Measurements from ENCODE around the gene PPP1R9B.

PPP1R9B gene

DNA sequence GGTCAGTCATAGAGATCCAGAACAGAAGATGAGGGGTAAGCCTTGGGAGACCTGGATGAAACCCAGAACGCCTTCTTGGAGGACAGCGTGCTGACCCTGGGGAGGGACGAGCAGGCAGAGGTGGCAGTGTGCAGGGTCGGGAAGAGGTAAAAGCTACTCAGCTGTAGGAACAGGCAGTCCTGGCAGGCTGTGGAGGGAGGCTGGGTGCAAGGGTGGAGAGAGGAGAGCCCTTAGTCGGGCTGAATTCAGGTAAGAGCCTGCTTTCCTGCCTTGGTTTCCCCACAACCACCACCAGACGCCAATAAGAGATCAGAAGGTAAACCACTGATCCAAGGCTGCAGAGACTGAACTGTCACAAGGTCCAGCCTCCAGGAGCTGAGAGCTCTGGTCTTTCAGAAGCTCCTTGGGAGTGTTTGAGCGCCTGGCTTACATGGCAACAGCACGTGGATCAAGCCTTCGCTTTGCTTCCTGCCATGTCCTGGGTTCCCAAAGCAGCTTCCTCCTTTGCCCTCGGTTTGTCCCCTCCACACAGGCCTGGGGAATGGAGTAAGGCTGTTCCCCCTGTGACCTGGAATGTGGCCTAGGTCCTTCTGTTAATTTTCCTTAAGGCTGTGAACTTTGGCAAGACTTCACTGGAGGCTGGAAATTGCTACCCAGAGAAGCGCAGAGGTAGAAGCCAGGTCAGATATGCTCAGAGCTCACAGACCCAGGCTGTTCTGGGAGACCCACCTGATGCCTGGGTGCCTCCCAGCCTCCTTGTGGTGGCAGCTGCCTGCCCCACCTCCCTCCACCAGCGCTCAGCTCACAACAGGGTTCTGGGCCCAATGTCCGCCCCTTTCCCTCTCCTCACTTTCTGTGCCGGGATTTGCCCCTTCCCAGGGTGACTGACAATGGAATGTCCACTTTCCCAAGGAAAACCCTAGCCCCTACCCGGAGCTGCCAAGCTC is 59.2 kb downstream of the PPP1R9B start:
- no peak for DNase-seq (ENCODE audit: low read depth in 2 of 2)
- no peak overlapping the region for H3K4me3 ChIP-seq (replicated peaks in 1 of 2; ENCODE audit: low read depth in 2 of 2, low read length in 2 of 2)
- TF ChIP-seq, protein P1, sequence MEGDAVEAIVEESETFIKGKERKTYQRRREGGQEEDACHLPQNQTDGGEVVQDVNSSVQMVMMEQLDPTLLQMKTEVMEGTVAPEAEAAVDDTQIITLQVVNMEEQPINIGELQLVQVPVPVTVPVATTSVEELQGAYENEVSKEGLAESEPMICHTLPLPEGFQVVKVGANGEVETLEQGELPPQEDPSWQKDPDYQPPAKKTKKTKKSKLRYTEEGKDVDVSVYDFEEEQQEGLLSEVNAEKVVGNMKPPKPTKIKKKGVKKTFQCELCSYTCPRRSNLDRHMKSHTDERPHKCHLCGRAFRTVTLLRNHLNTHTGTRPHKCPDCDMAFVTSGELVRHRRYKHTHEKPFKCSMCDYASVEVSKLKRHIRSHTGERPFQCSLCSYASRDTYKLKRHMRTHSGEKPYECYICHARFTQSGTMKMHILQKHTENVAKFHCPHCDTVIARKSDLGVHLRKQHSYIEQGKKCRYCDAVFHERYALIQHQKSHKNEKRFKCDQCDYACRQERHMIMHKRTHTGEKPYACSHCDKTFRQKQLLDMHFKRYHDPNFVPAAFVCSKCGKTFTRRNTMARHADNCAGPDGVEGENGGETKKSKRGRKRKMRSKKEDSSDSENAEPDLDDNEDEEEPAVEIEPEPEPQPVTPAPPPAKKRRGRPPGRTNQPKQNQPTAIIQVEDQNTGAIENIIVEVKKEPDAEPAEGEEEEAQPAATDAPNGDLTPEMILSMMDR (IDR thresholded peaks at IDR 0.05; ENCODE audit: low read depth, low read length) = no peak

DNA sequence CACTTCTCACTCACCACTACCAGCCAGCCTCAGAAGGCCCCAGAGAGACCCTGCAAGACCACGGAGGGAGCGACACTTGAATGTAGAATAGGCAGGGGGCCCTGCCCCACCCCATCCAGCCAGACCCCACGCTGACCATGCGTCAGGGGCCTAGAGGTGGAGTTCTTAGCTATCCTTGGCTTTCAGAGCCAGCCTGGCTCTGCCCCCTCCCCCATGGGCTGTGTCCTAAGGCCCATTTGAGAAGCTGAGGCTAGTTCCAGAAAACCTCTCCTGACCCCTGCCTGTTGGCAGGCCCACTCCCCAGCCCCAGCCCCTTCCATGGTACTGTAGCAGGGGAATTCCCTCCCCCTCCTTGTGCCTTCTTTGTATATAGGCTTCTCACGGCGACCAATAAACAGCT is 60.4 kb downstream of the PPP1R9B start:
- H3K4me3 ChIP-seq (replicated peaks in 1 of 2; ENCODE audit: low read depth in 2 of 2, low read length in 2 of 2) = no peak overlapping the region
- TF ChIP-seq, protein P1 (IDR thresholded peaks at IDR 0.05; ENCODE audit: low read depth, low read length) = no peak

DNA sequence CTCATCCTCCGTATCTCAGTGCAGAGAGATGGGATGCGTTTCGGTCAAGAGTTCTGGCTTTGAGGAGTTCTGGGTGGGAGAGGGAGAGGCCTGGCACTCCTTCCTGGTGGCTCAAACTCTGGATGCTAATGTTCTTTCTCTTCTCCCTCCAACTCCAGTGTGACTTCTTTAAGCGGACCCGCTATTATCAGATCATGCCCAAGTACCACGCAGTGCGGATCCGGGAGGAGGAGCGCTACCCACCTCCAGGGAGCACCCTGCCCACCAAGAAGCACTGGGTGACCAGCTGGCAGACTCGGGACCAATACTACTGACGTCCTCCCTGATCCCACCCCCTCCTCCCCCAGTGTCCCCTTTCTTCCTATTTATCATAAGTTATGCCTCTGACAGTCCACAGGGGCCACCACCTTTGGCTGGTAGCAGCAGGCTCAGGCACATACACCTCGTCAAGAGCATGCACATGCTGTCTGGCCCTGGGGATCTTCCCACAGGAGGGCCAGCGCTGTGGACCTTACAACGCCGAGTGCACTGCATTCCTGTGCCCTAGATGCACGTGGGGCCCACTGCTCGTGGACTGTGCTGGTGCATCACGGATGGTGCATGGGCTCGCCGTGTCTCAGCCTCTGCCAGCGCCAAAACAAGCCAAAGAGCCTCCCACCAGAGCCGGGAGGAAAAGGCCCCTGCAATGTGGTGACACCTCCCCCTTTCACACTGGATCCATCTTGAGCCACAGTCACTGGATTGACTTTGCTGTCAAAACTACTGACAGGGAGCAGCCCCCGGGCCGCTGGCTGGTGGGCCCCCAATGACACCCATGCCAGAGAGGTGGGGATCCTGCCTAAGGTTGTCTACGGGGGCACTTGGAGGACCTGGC is 61.3 kb downstream of the PPP1R9B start:
- H3K4me3 ChIP-seq (replicated peaks in 1 of 2; ENCODE audit: low read depth in 2 of 2, low read length in 2 of 2) = no peak overlapping the region
- TF ChIP-seq, protein P1 (IDR thresholded peaks at IDR 0.05; ENCODE audit: low read depth, low read length) = no peak
- DNase-seq (ENCODE audit: low read depth in 2 of 2) = no peak

More for the DNA sequence above, 60.4 kb downstream of the PPP1R9B start:
- no peak for DNase-seq (ENCODE audit: low read depth in 2 of 2)

DNA sequence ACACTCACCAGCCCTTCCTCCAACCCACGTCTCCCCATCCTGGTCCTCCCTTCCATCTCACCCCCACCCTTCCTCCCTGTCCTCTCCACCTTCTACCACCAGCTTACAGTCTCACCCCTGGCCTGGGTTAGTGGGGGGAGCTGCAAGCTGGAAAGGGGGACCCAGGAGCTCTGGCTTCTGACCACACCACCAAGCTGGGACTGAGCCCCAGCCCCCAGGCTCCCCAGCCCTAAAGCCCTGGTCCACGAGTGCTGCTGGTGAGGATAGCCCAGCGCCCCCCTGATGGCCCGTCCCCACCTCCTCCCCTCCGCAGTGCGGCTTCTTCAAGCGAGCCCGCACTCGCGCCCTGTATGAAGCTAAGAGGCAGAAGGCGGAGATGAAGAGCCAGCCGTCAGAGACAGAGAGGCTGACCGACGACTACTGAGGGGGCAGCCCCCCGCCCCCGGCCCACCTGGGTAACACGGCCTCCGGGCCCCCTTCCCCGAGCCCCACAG is 62.5 kb downstream of the PPP1R9B start:
- no peak overlapping the region for H3K4me3 ChIP-seq (replicated peaks in 1 of 2; ENCODE audit: low read depth in 2 of 2, low read length in 2 of 2)
- DNase-seq (ENCODE audit: low read depth in 2 of 2) = no peak
- TF ChIP-seq, protein P1 (IDR thresholded peaks at IDR 0.05; ENCODE audit: low read depth, low read length) = no peak

DNA sequence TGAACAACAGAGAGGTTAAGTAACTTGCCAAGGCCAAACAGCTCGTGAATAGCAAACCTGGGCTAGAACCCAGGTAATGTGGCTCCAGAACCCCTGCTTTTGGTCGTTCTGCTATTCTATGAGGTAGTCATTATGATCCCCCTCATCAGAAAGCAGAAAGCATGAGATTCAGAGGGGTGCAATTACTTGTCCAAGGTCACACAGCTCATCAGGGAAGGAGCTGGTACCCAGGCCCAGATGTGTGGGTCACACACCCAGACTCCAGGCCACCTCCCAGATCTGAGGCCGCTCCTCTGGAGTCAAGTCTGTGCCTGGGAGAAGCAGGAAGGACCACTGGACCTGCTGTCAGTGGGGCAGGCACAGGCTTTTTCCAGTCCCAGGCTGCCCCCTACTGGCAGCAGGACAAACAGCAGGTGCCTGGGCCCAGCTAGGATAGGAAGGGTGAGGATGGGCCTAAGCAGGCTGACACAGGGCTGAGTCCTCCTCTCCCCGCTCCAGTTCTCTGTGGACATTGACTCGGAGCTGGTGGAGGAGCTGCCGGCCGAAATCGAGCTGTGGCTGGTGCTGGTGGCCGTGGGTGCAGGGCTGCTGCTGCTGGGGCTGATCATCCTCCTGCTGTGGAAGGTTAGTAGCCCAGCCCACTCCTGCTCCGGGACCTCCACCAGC is 63.1 kb downstream of the PPP1R9B start:
- DNase-seq (ENCODE audit: low read depth in 2 of 2) = peak; percentile 80 to 82
- no peak overlapping the region for H3K4me3 ChIP-seq (replicated peaks in 1 of 2; ENCODE audit: low read depth in 2 of 2, low read length in 2 of 2)
- TF ChIP-seq, protein P1 (IDR thresholded peaks at IDR 0.05; ENCODE audit: low read depth, low read length) = peak; percentile 98
